ENCODE measurements around the gene CLEC16A. TPM values are rescaled to one million over a fixed set of nuclear protein-coding genes. Genes with fewer than 3 reads are reported as not detected.
"Not testable (repeated sequence)": the region's sequence is repeated elsewhere in the genome, so short reads cannot be mapped to it uniquely, and the experiment has no call there.

CLEC16A gene
- total RNA-seq, 1 experiment from 2014 or later, result 10.8 TPM

DNA sequence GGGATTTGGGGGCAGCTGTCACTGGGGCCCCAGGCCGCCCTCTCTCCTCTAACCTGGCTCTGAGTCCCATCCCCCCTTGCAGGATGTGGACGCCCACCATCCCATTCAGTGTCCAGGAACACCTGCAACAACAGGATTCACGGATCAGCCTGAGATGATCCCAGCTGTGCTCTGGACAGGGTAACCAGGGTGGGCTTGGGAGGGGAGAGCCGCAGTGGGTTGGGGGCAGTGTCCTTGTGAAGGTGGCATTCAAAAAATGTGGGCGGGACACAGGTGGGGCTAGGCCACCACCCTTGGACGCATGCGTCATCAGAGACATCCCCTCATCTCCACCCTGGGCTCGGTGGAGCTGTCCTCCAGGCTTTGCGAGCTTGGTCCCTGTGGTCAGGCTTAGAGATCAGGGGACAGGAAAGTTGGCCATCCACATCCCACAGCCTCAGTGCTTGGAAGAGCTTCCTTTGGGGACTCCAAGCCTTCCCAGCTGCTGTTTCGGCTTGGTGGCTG lies 21.2 kb upstream of the CLEC16A start:
- no peak for DNase-seq (ENCODE audit: extremely low read depth, low read depth)

DNA sequence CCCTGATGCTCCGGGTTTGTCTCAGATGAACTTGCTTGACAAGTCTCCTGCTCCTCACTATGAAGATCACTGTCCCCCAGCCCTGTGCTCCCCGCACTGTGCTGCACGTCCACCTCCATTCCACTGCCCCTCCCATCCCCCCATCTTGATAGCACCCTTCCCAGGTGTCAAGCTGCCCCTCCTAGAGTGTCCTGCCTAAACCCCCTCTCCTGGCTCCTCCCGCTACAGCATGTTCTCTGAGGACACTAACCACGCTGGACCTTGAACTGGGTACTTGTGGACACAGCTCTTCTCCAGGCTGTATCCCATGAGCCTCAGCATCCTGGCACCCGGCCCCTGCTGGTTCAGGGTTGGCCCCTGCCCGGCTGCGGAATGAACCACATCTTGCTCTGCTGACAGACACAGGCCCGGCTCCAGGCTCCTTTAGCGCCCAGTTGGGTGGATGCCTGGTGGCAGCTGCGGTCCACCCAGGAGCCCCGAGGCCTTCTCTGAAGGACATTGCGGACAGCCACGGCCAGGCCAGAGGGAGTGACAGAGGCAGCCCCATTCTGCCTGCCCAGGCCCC lies 20.6 kb upstream of the CLEC16A start:
- DNase-seq (ENCODE audit: extremely low read depth, low read depth), result no peak

DNA sequence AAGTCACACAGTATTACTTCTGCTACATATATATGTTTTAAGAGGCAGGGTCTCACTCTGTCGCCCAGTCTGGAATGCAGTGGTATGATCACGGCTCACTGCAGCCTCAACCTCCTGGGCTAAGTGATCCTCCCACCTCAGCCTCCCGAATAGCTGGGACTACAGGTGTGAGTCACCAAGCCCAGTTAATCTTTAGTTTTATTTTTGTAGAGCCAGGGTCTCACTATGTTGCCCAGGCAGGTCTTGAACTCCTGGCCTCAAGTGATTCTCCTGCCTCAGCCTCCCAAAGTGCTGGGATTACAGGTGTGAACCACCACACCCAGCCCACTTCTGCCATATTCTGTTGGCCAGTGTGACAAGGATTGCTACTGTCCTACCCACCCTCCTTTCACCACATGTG lies 19.1 kb upstream of the CLEC16A start:
- not testable (repeated sequence) for DNase-seq (ENCODE audit: extremely low read depth, low read depth)

DNA sequence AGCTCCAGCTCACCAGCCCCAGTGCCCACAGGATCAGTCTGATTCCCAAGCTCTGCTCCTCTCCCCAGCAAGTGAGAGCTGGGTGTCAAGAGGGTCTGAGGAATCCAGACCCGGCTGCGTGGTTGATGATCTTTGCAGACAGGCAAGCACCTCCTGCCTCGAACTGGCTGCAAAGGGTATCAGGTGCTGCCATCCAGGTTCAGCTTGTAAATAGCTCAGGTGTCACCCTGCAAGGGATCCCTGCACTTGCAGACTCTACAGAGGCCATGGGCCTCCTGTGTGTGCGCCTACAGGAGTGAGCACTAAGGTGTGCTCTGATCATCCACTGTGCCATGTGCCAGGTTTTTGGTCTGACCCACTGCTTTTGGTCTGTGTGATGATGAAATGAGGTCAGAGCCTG lies 18.3 kb upstream of the CLEC16A start:
- no peak for DNase-seq (ENCODE audit: extremely low read depth, low read depth)

DNA sequence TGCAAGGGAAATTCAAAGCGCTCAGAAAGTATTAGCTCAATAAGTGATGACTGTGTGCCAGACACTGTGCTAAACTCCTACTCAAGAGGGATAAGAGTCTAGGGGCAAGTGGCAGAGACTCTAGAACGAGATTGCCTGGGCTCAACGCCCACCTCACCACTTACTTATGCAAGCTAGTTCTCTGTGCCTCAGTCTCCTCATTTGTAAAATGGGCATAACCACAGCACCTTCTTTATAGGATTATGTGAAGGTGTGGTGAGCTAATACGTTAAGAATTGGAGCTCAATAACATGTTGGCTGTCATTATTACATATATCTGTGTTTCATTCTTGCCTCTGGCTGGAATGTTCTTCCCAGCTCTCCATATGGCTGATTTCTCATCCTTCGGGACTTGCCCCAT lies 17.5 kb upstream of the CLEC16A start:
- no peak for DNase-seq (ENCODE audit: extremely low read depth, low read depth)

DNA sequence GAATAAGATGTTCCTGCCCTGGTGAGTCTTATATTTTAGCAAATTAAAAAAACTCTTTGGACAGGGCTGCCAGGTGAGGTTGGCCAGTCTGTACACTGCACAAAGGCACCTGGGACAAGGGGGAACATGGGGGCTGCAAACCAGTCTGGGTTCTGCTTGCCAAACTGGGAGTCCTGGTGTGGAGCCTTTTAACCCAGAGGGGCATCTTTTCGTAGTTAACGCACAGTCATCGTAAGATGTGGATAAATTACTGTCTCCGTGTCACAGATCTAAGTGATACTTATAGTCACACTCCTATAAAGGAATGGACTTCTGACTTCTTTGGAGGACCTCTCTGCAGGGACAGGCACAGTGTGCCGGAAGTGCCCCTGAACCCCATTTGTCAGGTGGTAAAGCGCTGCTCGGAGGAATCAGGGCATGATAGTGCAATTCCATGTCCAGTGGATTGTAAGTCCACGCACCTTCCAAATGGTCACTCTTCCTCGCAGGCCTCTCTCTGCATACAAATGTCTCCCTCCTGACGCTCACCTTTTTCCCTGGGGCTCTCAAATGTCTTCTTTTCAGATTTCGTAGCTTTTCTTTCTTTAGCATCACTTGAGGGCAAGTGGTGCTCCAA lies 16.8 kb upstream of the CLEC16A start:
- DNase-seq (ENCODE audit: extremely low read depth, low read depth), result no peak

DNA sequence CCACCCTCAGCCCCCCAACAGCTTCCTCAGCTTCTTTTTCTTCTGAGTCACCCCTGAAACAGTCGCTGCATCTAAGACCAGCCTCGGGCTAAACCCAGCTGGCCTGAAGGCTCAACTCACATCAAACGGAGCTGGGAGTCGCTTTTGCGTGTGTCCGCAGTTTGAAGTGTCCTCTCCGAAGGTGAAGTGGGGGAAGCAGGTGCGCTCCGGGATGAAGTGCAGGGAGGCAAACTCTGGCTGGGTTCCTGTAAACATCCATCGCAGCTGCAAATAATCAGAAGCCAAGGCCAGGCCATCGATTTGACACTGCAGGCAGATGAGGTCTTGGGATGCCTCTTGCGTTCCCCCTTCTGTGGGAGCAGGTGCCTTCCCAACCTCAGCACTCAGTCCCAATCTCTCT lies 15.3 kb upstream of the CLEC16A start:
- not testable (repeated sequence) for DNase-seq (ENCODE audit: extremely low read depth, low read depth)

DNA sequence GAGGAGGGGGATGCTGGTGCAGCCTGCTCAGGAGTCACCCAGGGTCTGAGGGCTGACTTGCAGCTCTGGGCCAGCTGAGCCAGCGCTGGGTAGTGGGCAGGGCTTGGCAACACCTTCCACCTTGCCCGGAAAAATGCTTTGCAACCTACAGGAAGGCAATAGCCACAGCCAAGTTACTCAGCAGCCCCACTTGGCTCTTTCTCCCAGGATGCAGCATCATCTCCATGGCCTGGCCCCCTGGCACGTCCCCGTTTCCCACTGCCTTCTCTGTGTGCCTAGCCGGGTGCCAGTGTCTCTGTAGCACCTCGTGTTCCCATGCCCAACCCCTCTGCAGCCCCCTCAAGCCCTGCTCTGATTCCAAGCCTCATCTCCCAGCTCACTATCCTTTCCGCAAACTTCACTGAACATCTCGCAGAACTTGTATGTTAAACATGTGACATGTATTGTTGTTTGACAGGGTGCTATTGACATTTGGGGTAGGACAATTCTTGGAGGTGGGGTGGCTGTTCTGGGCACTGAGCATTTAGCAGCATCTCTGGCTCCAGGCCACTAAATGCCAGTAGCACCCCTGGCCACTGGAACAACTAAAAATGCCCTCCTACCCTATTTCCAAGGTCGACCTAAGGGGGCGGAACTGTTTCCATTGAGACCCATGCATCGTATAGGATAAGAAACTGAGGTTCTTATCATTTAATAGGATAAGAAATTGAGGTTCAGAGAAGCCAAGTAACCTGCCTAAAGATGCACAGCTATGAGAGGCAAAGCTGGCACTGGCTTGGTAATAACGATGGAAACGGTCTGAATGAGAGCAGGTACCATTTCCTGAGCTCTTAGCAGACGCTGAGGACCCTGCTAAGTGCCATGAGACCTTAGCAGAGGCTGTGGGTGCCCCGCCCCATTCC lies 14.3 kb upstream of the CLEC16A start:
- no peak for DNase-seq (ENCODE audit: extremely low read depth, low read depth)

DNA sequence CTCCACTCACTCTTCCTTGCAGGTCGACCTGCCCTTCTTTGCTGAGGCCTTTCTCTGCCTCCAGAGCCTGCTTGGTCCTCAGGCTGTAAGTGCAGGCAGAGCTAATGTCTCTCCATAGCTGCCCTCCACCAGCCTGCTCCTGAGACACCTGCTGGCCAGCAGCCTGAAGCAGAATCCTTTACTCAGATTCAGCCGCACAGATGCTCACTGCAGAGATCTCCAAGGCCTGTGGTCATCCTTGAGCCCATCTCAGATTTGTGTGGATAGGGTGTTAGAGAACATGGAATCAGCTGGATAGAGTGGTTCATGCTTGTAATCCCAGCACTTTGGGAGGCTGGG lies 13.6 kb upstream of the CLEC16A start:
- no peak for DNase-seq (ENCODE audit: extremely low read depth, low read depth)

DNA sequence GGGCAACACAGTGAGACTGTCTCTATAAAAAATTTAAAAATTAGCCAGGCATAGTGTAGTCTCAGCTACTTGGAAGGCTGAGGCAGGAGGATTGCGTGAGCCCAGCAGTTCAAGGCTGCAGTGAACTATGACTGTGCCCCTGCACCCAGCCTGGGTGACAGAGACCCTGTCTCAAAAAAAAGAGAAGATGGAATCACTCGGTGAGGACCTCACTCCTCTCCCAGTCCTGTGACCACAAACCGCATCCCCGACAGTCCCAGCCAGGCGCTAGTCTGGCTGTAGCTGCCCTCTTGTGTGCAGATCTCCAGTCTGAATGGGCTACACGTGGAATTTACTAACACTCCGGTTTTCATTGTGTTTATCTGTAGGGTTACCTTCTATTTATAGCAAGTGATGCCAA lies 13.2 kb upstream of the CLEC16A start:
- DNase-seq (ENCODE audit: extremely low read depth, low read depth), result no peak

DNA sequence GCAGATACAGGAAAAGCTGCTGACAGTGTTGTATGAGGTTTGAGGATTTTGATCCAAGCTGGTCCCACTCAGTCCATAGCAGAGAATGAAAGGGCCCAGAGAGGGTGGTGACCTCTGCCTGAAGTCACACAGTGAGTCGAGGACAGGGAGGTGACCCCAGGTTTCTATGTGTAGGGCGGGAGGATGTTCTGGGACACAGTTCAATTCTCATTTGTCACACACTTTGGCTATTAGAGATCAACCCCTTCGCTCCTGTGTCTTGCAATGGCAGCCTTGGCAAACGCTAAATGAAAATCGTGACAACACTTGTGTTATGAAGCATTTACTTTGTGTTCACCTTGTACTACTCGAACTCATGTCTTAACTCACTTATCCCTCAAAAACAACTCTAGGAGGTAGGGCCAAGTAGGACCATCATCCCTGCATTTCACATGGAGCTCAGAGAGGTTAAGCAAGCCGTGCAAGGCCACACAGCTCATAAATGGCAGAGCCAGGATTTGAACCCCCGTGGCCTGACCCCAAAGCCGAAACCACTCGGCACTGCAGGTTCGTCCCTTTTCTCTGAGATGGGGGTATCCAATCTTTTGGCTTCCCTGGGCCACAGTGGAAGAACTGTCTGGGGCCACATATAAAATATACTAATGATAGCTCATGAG lies 12.3 kb upstream of the CLEC16A start:
- no peak for DNase-seq (ENCODE audit: extremely low read depth, low read depth)

DNA sequence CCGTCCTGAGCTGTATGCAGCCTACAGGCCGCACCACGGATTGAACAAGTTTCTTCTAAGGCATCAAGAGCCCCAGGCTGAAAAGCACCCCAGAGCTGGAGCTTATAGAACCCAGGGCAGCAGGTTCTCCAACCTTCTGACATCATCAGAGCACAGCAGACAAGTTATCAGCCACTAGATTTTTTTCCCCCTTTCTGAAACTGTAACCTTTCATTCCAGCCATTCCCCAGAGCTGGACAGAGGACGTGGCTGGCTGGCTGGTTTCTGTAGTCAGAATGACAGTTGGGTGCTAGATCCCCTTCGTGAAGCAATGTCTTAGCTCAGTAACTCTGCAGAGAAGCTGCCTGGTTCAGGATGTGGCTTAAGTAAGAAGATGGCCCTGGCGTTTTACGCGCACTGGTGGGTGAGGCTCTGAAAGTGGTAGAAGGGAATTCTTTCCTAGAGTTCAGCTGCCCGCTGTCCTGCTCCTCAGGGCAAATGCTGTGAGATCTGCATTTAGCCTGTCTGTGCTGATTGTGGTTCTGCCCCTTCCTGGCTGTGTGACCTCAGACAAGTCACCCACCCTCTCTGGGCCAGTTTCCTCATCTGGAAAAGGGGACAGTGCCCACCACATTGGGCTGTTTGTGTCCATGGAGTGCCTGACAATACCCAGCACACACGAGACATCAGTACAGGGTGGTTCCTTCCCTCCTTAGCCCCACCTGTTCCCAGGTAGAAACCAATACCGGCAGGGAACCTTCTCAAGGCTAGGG lies 11.2 kb upstream of the CLEC16A start:
- DNase-seq (ENCODE audit: extremely low read depth, low read depth), result no peak

DNA sequence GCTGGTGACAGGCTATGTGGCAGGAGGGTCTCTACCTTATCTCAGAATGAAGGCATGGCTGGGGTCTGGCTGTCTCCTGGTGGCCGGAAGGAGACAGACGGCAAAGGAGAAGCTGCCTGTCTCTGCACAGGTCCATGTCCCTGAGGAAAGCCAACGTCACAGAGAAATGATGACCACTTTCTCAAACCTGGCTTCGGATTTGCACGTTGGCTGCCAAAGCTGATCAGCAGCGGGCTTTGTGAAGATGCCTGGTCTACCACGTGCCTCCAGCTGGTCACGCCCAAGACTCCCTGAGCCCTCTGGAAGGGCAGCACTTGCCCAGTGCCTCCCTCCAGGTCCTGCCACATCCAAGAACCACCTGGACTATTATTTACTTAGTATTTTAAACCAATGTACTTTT lies 10.5 kb upstream of the CLEC16A start:
- no peak for DNase-seq (ENCODE audit: extremely low read depth, low read depth)

DNA sequence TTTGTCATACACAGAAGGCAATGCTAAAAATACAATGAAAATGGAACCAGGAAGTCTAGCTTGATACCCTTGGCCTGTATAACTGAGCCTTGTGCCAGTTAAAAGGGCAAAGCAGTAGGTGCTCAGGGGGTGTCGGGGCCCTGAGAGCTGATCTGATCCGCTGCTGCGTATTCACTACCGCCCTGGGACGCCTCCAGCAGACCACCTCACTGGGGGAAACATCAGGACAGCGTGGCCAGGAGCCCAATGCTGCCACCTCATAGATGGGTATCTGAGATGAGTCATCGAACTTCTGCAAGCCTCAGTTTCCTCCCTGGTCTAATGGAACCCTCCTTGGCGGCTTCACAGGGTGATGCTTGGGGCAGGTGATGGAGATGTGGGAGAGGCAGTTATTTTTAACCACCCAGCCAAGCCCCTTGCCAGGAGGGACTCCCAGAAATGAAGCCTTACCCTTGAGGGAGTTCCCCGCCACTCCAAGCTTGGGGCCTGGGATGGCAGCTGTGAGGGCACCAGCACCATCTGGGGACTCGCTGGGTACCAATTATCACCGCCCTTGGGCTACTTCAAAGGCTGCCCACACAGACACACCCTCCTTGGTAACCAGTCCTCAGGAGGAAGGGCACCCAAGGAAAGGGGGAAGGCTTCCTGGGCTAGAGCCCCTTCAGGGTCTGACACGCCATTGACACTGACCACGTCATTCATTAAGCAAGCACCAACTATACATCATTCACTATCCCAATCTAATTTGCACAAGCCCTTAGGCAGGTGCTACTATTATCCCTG lies 9.8 kb upstream of the CLEC16A start:
- no peak for DNase-seq (ENCODE audit: extremely low read depth, low read depth)

DNA sequence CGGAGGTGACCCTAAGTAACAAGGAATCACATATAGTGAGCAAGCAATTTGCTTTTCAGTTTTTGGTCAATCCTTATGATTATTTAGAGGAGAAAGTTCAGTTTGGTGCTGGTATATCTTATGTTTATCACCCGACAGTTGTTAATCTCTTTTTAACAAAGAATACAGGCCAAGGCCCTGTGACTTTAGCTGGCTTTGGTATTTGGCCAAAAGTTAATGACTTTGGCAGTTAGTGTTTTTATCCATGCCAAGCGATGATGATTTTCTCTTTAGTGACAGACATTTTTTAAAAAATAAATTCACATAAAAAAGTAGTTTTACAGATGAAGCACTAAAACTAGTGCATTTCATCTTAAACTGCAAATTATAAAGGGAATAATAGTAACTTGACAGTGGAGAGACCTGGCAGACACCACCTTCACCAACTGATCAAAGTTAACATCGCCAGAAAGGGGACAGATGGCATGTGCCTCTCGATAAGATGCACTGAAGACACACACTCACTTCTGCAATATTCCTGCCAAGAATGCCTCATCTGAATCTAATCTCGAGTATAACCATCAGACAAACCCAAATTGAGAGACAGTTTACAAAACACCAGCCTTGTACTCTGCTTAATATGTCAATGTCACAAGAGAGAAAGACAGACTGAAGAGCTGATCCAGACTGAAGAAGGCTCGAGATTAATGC lies 9.0 kb upstream of the CLEC16A start:
- no peak for DNase-seq (ENCODE audit: extremely low read depth, low read depth)

DNA sequence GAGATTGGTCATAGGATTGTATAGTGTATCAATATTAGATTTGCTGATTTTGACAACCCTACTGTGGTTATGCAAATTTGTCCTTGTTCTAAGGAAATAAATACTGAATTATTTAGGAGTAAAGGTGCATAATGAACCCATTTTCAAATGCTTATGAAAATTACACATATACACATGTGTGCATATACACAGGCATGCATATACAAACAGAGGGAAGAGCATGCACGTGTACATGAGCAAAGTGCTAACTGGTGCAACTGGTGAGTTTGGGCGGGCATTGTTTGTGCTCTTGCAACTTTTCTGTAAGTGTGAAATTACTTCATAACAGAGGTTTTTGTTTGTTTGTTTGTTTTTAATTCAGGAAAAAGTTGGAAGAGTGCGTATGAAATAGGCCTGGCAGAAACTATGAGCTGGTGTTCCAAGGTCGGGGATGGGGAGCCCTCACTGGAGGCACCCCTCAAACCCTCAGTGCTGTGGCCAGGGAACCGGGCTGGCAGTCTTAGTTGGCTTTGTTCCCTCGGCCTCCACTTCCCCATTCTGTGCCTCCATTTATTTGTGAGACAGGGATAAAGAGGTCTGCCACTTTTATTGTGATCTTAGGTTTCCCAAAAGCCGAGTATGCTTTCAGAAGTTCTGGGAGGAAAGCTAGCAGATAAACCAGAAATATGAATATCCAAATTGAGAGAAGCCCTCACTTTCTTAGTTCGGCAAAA lies 7.9 kb upstream of the CLEC16A start:
- no peak for DNase-seq (ENCODE audit: extremely low read depth, low read depth)

DNA sequence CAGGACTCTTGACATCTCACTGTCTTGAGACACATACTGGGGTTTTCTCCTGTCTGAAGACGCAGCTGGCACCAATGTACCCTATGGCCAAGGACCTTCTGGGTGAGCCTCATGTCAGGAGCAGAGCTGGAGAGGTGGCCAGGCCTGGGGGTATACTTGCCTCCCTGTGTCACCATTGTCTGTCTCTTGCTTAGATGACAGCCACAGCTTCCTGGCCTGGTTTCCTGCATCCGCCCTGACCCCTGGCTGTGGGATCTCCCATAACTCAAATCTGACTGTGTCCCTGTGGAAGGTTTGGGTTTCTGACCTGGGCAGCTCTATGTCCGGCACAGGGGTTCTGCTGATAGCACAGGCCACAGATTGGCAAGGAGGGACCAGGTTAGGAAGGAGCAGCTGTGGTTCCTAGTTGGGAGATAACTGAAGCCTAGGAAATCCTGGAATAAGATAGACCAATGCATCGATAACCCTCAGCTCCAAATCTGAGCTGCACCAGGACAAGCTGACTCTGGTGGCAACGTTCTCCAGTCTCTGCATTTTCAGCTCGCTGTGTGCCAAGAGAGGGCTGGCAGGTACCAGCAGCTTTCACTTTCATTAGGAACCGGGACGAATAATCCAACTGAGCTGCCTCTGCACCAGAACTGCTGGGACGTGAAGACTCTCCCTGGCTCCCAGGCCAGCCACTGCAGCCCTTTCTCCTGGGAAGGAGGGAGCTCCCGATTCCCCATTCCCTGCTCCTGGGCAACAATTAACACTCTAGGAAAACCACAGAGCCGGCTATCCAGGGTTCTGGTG lies 7.1 kb upstream of the CLEC16A start:
- no peak for DNase-seq (ENCODE audit: extremely low read depth, low read depth)

DNA sequence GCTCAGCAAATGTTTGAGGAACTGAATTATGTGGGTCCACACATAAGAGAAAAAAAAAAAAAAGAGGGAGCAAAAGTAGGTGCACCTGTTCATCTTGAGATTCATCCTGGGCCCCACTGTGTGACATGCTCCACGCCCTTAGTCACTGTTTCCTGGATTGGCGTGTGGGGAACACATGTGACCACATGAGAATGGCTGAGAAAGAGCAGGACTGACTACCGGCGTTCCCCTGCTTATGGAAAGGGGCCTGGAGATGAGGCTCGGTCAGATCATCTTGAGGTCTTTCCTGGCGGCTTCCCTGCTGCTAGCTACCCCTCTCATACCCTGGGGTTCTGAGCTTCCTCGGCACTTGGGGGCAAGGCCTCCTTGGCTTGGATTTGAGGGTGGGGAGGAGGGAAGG lies 6.0 kb upstream of the CLEC16A start:
- no peak for DNase-seq (ENCODE audit: extremely low read depth, low read depth)

Measured in NCI-H460 (cell line).